CD4-positive, alpha-beta T cell treated with Interleukin-17A for 4 hours (primary cell): ENCODE data around the gene APOD.

Source experiments
- DNase-seq: peaks from one replicate; pipeline ENCODE4 v3.0.0-alpha.2; 2020; ENCODE audit warnings: mixed read lengths

APOD gene

DNA sequence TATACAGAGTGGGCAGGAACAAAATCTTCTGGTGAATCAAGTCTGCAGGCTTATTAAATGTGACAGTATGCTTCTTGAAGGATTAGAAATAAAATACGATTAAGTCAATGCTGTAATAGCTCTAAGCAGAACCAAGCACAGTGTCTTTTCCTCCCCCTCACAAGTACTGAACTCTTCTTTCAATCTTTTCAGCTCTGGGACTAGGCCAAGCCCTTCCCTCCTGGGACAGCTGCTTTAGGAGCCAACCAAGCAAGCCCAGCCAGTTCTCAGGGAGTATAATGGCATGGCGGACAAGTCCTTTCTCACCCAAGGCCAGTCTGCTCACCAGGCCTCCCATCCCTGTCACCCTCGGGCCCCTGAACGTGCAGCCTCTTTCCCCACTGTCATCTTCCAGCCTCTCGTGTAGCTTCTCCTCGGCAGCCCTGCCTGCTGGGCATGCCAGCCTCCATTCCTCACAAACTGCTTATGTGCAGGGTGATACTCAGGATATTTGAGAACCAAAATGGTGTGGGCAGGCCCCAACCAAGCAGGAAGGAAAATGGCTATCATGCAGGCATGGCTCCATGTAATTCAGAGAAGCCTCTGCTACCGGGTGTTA is 32.3 kb downstream of the APOD start:
- no peak for DNase-seq

DNA sequence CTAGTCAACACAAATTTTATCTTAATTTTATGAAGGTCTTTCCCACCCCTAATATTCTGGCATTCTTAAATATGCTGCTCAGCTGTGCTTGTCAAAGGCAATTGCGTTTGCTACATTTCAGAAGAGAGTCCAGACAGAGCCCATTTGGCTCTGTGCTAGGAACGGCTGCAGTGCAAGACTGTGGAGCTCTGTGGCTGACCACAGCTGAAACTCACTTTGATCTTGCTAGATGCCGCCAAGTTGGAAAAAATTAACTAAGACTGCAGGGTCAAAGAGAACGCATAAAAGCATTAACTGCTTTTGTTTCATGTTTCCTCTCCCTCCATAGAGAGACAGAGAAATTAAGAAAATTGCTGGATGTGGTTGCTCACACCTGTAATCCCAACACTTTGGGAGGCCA is 33.0 kb downstream of the APOD start:
- no peak for DNase-seq

DNA sequence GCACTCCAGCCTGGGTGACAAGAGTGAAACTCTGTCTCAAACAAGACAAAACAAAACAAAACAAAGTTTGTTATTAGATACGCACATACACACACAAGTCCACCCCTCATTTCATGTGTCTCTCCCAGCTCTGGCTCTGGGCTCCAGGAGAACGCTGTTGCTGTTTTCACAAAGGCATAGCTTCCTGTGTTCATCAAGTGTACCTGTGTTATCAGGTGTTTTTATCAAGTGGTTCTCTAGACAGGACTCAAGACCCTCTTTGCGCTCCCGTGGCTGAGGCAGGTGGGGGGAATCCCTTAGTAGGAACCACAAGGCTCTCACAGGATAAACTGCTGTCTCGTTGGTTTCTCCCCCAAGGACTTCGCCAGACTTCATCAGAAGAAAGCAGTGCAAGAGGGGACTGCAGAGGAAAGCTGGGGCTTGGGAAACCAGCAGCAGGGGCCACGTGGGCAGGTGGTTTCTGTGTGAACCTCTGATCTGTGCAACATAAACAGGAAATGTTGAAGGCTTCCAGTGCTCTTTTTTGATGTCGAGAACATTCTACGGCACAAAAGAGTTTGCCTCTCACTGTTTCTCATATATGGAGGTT is 33.7 kb downstream of the APOD start:
- DNase-seq, result peak; percentile 86

DNA sequence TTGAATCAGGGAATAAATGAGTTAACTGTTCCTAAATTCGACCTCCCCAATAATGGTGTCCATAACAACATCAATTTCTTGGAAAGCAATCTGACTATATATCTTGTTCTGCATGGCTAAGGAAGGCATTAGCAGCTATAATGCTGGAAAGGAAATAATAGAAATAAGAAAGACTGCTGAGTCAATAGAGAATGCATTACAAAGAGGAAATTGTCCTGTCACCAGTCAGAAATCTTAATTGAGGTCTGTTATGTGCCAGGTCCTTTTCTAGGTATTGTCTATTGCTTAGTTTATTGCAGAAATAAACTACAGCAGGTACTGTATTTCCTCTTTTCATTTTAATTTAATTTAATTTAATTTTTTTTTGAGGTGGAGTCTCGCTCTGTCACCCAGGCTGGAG is 34.8 kb downstream of the APOD start:
- no peak for DNase-seq

DNA sequence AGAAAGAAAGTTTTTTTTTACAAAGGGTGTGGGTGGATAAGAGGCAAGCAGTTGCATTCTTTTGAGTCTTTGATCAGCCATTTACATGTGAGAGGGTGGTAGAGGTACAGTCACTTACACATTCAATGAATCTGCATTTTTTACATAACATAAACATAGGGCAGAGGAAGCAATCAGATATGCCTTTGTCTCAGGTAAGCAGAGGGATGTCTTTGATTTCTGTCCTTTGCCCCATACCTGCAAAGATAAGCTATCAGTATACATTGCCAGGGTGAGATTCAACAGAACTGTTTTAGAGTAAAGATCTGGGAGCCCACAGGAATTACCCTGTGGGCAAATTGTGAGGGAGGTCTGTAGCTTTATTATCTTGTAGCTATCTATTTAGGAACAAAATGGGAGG is 35.2 kb downstream of the APOD start:
- no peak for DNase-seq

DNA sequence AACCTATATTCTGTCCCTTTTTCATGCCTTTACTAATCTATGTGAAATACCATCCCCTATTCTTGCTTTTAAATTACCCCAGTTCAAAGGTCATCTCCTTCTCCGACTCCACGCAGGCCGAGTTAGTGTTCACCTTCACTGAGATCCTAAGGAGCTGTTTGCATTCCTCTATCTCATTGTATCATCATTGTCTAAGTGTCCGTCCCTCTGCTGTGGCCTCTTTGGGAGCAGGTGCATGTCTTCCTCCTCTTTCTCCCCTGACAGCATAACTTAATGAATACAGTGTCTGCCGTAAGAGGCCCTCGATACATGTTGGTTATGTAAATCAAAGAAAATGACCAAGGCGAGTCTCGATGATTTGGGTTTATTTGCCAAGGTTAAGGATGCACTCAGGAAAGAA is 35.7 kb downstream of the APOD start:
- no peak for DNase-seq

DNA sequence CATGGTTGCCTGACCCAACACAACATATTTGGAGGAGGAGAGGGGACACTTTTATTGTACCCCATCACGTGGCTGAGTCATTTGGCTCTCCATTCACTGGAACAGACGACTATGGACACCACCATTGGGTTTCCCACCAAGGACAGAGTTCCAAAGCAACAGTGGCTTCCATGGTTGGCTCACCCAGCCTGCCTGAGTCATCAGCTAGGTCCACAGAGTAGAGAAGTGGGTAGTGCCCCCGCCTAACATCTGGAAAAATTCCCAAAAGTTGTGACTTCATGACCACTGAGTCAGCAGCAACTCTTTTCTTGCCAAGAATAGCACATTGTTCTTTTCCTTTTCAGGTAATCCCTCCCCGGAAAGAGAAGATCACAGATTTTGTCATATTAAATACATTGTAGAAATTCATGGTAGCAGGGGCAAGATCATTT is 37.6 kb downstream of the APOD start:
- DNase-seq, result no peak

DNA sequence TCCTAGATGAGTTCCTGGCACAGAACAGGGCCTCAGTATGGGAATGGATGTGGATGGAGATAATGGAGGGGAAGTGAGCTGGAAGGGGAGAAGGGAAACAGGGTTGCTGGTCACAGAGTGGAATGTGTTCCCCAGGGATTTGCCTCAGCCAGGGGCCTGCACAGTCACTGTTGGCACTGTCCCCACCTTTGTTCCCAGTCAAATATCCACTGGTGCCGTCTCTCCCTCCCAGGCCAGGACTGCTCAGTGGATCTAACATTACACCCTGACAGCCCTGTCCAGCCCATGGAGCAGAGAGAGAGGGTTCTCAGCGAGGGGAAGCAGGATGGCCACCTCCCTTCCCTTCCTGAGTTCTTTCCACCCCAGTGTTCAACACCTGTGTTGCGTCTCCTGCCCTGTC is 39.1 kb downstream of the APOD start:
- no peak for DNase-seq

DNA sequence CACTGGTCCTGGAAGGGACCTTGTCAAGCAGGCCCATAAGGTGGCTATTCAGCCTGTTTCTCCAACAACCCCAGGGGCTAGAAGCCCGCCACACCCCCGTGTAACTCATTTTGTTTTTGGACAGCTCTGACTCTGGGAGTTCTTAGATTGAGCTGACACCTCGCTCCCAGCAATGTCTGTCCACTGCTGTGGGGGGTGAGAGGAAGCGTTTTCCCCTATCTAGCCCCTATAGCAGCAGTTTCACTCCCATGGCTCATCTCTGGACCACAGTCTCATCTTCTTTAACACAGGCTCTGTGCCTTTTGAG is 39.6 kb downstream of the APOD start:
- no peak for DNase-seq

DNA sequence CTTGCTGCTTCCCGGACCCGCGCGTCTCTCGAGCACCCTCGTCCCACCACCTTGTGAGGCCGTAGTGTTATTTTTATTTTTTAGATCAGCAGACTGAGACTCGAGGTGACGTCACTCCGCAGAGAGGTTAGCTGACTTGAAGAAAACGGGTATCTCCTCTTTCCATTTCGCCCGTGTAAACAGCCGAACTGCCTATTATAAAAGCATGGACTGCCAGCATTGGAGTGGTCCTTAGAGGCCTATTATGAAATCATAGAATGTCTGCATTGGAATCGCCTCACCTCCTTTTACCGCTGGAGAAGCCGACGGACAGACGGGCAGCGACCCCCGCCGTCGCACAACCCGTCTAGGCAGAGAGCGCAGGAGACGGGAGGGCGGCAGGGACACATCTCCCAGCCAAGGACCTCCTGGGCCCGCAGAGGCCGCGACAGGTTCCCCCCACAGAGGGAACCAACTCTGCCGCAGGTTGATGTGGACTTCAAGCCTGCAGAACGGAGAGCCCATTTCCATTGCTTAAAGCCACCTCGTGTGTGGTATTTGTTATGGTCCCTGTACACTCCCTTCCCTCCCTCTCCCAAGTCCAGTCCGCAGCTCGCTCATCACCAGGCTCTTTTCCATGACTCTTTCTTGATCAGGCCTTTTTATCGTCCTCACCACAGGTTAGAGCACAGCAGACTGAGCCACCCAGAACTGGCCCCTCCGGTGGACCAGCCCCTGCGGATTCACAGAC is 40.1 kb downstream of the APOD start:
- DNase-seq, result no peak

DNA sequence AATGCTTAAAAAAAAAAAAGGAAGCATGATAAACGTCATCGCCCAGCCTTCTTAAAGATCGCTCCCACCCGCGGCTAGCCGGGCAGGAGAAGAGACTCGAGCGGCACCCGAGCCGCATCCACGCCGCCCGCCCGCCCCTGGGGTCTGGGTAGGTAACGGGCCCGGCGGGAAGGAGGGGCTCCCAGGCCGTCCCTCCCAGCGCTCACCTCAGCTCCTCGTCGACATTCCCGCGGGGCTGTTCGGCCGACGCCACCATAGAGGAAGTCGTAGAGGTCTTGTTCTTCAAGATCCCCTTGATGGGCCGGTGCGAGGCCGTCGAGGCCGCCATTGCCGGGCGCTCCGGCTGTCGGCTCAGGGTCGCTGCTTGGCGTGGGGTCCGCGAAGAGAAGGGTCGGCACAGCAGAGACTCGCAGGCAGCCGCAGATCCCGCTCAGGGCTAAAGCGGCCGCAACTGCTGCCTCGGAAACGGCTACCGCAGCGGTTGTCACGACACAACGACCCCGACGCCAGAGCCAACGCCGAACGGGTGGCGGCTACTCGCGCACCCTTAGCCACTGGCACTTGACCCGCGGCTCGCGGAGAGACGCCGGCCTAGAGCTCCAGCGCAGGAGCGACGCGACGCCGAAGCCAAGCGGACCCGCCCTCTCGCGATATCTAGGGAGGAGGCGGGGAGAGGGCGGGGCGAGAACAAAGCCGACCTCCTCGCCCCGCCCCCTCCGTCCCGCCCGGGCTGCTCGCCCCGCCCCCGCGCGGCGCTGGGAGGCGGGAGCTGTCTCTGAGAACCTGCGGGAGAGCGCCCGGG is 40.8 kb downstream of the APOD start, which contains the start of gene PPP1R2:
Gene PPP1R2, minus strand, starts transcription at position 628 of the 802 bp plus-strand sequence. Its CDS starts 300 bp downstream, at position 328.
- DNase-seq, result peak; percentile 94

DNA sequence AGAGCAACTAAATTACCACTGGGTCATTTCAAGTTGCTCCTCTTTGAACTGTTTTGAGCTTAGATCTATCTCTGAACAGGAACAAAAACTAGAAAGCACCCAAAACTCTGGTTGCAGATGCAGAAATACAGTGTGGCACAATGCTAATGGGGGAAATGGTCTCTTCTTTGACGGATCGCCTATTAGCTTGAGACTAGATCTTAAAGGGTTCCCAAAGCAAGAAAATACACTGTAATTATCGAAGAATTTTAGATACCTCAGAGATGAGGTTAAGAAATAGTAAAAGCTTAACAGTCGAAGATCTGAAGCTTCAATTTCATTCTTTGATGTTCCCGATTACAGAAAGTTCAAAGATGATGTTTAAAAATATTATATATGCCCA is 41.4 kb downstream of the APOD start:
- DNase-seq, result no peak

DNA sequence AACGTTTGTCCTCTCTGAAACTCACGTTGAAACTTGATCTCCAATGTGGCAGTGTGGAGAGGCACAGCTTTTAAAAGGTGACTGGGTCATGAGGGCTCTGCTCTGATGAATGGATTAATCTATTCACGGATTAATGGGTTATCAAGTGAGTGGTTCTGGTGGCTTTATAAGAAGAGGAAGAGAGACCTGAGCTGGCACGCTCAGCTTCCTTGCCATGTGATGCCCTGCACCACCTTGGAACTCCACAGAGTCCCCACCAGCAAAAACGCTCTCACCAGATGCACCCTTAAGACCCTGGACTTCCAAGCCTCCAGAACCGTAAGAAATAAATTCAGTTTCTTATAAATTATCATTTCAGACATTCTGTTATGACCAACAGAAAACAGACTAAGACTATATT is 43.2 kb downstream of the APOD start:
- DNase-seq, result peak; percentile 54

DNA sequence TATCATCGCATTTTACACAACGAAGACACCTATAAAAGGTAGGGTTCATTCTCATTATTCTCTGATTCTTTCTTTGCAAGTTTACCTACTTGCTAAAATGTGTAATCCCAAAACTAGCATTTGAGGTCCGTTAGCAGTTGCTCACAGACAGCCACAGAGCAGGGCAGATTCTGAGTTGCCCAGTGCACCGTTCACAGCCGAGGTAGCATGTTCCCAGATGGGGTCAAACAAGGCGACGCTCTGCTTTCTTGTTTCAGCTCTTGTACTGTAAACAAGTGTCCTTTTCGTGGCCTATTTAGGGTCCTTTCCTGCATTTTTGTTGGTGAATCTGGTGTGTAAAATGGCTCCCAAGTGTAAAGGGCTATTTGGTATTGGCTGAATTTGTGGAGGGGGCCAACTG is 43.7 kb downstream of the APOD start:
- DNase-seq, result no peak

DNA sequence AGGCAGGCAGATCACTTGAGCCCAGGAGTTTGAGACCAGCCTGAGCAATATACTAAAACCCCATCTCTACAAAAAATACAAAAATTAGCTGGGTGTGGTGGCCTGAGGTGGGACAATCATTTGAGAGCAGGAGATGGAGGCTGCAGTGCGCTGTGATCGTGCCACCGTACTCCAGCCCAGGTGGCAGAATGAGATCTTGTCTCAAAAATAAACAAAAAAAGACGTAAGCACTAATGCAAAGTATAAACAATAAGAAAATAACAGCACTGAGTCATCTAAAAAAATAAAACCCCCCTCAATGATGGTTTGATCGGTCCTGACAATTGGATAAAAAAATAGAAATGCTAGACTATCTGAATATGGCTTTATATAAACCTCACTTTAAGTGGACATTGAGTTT is 44.3 kb downstream of the APOD start:
- DNase-seq, result no peak

DNA sequence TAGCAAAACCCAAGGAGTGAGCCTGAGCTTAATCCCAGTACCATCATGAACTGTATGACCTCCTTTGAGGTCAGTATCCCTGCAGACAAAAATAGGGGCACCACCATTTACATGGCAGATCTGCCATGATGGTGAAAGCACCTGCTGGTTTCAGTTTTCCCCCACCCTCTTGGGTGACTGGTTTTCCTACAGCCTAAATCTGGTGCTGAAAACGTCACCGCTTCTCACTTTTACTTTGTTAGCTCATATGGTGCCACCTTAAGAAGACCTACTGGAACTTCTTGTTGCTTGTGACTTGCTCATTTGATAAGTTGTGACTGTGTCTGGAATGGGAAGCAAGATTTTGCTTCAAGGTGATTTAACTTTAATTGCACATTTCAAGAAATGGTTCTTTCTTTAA is 45.7 kb downstream of the APOD start:
- DNase-seq, result peak; percentile 53

DNA sequence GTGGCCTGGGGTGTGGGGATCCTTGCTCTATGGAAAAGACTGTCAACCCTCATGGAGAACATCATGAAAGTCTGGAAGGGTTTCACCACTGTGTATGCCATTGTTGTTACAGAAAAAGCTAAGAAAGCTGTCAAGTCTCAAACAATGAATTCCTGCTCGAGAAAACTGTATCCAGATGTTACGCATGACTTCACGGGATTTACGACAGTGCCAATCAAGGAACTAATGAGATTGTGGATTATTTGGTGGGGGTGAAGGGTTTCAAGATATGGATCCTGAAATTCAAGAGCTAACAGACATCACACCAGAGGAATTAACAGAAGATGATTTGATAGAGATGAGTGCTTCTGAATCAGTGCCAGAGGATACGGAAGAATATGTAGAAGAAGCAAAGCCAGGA is 48.4 kb downstream of the APOD start:
- no peak for DNase-seq

DNA sequence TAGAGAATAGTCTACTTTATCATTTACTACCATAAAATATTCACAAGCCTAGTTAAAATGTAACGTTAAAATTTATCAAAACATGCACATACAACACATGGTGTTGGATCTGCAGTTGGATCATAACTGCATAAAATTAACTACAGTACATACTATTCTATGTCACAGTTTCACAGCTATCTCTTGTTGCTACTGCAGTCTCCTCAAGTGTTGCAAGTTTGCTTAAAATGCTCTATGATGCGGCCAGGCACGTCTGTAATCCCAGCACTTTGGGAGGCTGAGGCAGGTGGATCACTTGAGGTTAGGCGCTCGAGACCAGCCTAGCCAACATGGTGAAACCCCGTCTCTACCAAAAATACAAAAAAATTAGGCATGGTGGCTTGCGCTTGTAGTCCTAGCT is 50.9 kb downstream of the APOD start:
- no peak for DNase-seq

DNA sequence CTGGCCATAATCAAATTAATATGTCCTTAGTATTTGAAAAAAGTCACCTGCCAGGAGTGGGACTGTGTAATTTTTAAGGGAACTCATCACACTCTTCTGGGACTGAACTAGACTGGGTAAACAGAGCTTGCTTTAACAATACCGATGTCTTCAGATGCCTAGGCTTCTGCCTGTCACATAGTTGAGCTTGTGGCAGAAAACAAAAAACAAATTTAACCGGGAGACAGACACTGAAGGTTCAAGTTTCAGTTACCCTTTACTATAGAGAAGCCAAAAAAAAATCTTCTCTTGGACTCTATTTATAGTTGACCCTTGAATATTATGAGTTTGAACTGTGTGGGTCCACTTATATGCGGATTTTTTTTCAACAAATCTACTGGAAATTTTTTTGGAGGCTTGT is 51.4 kb downstream of the APOD start:
- no peak for DNase-seq

DNA sequence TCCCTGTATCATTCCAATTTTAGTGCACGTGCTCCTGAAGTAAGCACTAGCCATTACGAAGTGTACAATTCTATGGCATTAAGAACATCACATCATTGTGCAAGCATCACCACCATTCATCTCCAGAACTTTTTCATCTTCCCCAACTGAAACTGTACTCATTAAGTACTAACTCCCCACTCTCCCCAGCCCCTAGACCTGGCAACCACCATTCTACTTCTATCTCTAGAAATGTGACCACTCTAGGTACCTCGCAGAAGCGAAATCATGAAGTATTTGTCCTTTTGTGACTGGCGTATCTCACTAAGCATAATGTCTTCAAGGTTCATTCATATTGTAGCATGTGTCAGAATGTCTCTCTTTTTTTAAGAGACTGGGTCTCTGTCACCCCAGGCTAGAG is 52.1 kb downstream of the APOD start:
- DNase-seq, result no peak

DNA sequence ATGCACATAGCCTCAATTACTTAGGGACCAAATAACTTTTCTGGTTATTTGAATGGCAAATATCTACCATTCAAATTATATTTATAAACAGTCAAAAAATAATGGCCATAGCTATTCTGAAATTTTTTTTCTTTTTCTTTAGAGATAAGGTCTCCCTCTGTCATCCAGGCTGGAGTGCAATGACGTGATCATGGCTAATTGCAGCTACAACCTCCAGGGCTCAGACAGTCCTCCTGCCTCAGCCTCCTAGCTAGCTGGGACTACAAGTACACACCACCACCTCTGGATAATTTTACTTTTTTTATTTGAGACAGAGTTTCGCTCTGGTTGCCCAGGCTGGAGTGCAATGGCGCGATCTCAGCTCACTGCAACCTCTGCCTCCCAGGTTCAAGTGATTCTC is 57.2 kb downstream of the APOD start:
- DNase-seq, result no peak

DNA sequence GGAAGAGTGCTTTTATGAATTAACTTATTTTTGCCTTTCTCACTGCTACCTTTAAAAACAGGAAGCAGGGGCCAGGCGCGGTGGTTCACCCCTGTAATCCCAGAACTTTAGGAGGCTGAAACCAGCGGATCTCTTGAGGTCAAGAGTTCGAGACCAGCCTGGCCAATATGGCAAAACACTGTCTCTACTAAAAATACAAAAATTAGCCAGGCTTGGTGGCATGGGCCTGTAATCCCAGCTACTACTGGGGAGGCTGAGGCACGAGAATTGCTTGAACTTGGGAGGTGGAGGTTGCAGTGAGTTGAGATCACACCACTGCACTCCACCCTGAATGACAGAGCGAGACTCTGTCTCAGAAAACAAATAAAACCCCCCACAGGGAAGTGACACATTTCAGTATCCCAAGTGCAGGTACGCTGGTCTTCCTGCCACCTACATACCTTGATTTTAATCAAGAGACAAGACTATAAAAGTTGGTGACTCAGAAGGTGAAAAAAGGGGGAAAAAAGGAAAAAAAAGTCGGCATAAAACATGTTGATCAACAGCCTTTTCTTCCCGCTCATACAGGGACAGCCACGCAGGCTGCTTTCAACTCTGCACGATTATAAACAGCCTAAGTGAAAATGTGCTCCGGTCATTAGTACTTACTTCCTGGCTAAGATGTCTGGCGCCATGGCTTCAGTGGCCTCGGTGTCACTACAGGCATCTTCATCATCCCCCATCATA is 59.4 kb downstream of the APOD start:
- DNase-seq, result peak; percentile 47
